ENCODE measurements around the gene DDX24.
"Not testable (repeated sequence)": the region's sequence is repeated elsewhere in the genome, so short reads cannot be mapped to it uniquely, and the experiment has no call there.

The DDX24 gene

GRCh38 chr14:94079891-94080620 lies 946 bp downstream of the DDX24 start:
- no peak for DNase-seq

GRCh38 chr14:94077823-94078222 lies 3.2 kb downstream of the DDX24 start:
- DNase-seq, result no peak

- DNase-seq, result no peak
Observed at GRCh38 chr14:94077111-94077821, 3.7 kb downstream of the DDX24 start.

- DNase-seq, result no peak
Observed at GRCh38 chr14:94075008-94075407, 6.0 kb downstream of the DDX24 start.

GRCh38 chr14:94074534-94074933 lies 6.5 kb downstream of the DDX24 start:
- no peak for DNase-seq

DNA sequence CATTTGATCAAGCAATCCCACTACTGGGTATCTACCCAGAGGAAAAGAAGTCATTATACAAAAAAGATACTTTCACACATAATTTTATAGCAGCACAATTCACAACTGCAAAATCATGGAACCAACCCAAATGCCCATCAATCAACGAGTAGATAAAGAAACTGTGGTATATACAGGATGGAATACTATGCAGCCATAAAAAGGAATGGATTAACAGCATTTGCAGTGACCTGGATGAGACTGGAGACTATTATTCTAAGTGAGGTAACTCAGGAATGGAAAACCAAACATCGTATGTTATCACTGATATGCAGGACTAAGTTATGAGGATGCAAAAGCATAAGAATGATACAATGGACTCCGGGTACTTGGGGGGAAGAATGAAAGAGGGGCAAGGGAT lies 8.9 kb downstream of the DDX24 start:
- not testable (repeated sequence) for DNase-seq

DNA sequence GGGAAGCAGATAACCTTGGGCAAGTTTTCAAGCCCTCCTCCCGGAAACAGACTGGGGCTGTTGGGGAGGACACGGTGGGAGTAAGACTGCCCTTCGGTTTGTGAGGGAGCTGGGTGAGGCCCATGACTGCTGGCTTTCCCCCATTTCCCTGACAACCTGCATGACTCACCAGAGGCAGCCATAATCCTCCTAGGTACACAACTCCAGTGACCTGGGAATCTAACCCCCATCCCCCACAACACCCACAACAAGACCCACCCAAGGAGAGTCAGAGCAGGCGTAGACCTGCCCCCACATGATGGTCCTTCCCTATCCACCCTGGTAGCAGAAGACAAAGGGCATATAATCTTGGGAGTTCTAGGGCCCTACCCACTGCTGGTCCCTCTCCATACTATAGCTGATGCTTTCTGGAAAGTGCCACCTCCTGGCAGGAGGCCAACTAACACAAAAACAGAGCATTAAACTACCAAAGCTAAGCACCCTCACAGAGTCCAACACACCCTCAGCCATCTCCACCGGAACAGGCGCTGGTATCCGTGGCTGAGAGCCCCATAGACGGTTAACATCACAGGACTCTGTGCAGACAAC lies 14.8 kb downstream of the DDX24 start:
- no peak for DNase-seq

GRCh38 chr14:94062344-94062940 lies 18.6 kb downstream of the DDX24 start:
- no peak for DNase-seq

- no peak for DNase-seq
Observed at GRCh38 chr14:94059998-94060397, 21.0 kb downstream of the DDX24 start.

GRCh38 chr14:94058674-94059138 lies 22.3 kb downstream of the DDX24 start:
- DNase-seq, result no peak

- DNase-seq, result no peak
Observed at GRCh38 chr14:94058128-94058673, 22.8 kb downstream of the DDX24 start.

GRCh38 chr14:94056579-94057308 lies 24.3 kb downstream of the DDX24 start:
- DNase-seq, result no peak

- no peak for DNase-seq
Observed at GRCh38 chr14:94054936-94055335, 26.1 kb downstream of the DDX24 start.

DNA sequence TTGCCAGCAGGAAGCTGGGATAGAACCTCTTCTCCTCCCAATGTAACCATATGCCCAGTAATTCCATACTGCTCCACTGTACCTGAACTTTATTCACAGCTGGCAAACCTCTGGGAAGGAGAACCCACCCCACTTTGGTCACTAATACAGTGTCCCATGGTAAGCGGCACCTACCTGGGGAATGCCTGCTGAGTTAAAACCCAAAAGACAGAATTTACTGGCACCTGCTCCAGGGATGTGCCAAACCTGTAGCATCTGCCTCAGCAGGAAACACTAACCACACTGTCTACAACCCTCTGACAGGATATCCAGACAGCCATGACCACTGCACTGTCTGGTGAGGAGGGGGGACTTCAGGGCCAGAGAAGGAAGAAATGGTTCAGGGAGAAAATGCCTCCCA lies 26.6 kb downstream of the DDX24 start:
- DNase-seq, result no peak

- DNase-seq, result no peak
Observed at GRCh38 chr14:94052662-94053061, 28.3 kb downstream of the DDX24 start.

- DNase-seq, result no peak
Observed at GRCh38 chr14:94052199-94052598, 28.8 kb downstream of the DDX24 start.

- no peak for DNase-seq
Observed at GRCh38 chr14:94051779-94052178, 29.2 kb downstream of the DDX24 start.

GRCh38 chr14:94051115-94051514 lies 29.9 kb downstream of the DDX24 start:
- DNase-seq, result no peak

- DNase-seq, result no peak
Observed at GRCh38 chr14:94050231-94050880, 30.6 kb downstream of the DDX24 start.

- no peak for DNase-seq
Observed at GRCh38 chr14:94049625-94050023, 31.4 kb downstream of the DDX24 start.

DNA sequence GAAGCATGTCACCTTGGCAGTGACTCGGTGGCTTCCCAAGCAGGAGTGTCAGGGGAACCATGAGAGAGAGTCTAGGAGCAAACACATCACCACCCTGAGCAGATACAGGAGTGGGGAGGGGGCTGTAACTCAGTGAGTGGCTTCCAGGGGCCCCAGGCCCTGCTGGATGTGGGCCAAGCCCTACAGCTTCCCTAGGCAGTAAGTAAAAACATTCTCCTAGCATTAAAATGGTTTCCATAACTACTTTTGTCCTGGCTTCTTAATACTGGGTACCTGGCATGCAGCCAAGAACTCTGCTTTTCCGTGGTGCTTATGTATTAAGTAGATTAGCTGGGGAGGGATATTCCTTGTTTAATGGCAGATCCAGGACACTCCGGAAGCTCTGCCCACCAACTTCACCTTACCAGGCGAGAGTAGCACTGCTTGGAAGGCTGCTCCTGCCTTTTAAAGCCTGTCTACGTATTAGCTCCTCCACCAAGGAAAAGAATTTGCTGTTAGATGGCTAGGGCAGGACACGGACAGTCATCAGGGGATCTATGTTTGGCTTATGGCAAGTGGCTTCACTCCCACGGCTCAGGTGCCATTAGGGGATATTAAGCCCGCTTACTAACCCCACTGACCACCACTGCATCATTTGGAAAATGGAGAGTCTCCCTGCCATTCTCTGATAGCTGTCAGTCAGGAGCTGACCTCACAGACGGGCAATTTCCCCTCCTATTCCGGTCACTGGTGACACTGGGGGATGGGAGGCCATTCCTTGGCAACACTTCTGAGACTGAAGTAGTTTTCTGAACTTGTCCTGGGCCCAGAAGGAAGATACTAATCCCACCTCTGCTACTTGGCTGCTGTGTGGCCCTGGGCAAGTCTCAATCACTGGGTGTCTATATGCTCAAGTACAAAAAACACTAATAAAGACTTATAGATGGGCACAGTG lies 32.0 kb downstream of the DDX24 start:
- DNase-seq, result no peak

Data from NCI-H1436 treated with DMSO at 0.1 percent for 48 hours (cell line).